Right lobe of liver (tissue), 6 donors: Measurements from ENCODE around the gene FAM184A. TPM values are rescaled to one million over a fixed set of nuclear protein-coding genes. Genes with fewer than 3 reads are reported as not detected.

ENCODE experiments used
- ATAC-seq, 4 donors: fragments of 200-7000 bp; cut with Tn5 transposase; one replicate each; pipeline ENCODE4 v1.9.1; 2020; ENCODE audit warnings: mild to moderate bottlenecking in 4 of 4, moderate library complexity in 4 of 4
- DNase-seq, 3 donors: peaks; one replicate each; pipeline ENCODE4 v3.0.0-alpha.2; 2020
- H3K27ac ChIP-seq, 3 donors: fragments of 200-600 bp; one replicate each; pipeline ENCODE4 v1.8.0; 2022
- H3K27me3 ChIP-seq, 2 donors: fragments of 200-600 bp; one replicate each; pipeline ENCODE4 v1.8.0; 2022
- H3K36me3 ChIP-seq, 4 donors: fragments of 200-600 bp; sonication (generic) in 1 of 4; one replicate each; pipeline versions ENCODE4 v1.5.1 to v1.8.0; 2017 to 2022; ENCODE audit warnings: control low read depth in 1 of 4
- H3K4me1 ChIP-seq, 4 donors: fragments of 200-600 bp; sonication (generic) in 1 of 4; one replicate each; pipeline versions ENCODE4 v1.5.1 to v1.8.0; 2017 to 2022; ENCODE audit warnings: control low read depth in 1 of 4
- H3K4me3 ChIP-seq, 3 donors: fragments of 200-600 bp; one replicate each; pipeline ENCODE4 v1.8.0; 2022
- H3K9me3 ChIP-seq, 4 donors: fragments of 200-600 bp; sonication (generic) in 1 of 4; one replicate each; pipeline versions ENCODE4 v1.5.1 to v1.8.0; 2017 to 2022; ENCODE audit warnings: control low read depth in 1 of 4
- POLR2A ChIP-seq: fragments of 450-650 bp; IDR thresholded peaks from one replicate; pipeline ENCODE4 v1.6.1; 2017; ENCODE audit warnings: antibody characterized with exemption, mild to moderate bottlenecking
- WGBS: methylation state at CpG from one replicate; pipeline ENCODE4 v1.1.6; 2018; ENCODE audit warnings: low coverage, low lambda C conversion rate; ENCODE audit not compliant: insufficient coverage; ENCODE audit errors: missing lambda C conversion rate; 5-methylcytosine and 5-hydroxymethylcytosine counted together
- intact Hi-C, 2 donors: fragments of 100-400 bp; cut with DNase I; formaldehyde crosslinking; loops; one replicate each; pipeline versions ENCODE4 v1.11.2 to v1.14.1; 2022
- total RNA-seq, 6 experiments: library from RNA; depleted of rRNA in 2 of 6; stranded (reverse); fragments of >200 nt in 2 of 6; fragmentation: NEBNext Ultra II Directional in 3 of 6; extraction: Animal tissue kit (Norgen Biotek cat#: 25700) in 3 of 6; gene quantifications; one replicate each; pipeline versions ENCODE4 v1.1.0 to v1.2.4, GENCODE V29; 2016 to 2023
- TF ChIP-seq, protein P1 (sequence below), 4 donors: fragments of 200-600 bp in 3 of 4; fragments of 450-650 bp in 1 of 4; IDR thresholded peaks; one replicate each; pipeline versions ENCODE4 v1.5.1 to v1.8.0; 2016 to 2022; ENCODE audit warnings: antibody characterized with exemption in 4 of 4, mild to moderate bottlenecking in 2 of 4
- donor health status: DM: no; HTN: yes; CAD: no.
- donor health status: DM: no; HTN: no; CAD: no.
- donor health status: DM: no; HTN: no; CAD: no.
- donor health status: DM: no; HTN: yes; CAD: no.
- donor health status: DM: no; HTN: yes; CAD: no.

The FAM184A gene
- total RNA-seq, 6 experiments from 2014 or later, result 2.5 to 5.0 (median 3.2) TPM

DNA sequence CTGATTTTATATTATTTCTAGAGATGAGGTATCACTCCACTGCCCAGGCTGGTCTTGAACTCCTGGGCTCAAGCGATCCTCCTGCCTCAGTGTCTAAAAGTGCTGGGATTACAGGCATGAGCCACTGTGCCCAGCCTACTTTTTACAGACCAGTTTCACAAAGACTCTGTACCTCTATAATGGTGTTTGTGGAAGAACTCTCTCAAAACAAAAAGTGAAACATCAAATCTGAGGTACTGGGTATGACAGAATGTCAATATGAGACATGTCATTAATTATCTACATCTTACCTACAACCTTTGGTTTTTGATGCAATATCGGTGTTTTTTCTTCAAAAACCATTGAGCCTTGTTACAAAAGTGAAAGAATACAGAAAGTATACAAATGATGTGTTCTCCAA lies 94.1 kb downstream of the FAM184A start:
- Histone ChIP-seq H3K36me3 (no peaks in the 10 kb centered on the region), H3K27ac (no peak overlapping the region), H3K9me3 (no peaks in the 10 kb centered on the region), H3K4me3 (no peak overlapping the region), H3K27me3 (no peaks in the 10 kb centered on the region), H3K4me1 (no peaks in the 10 kb centered on the region)
- DNase-seq (no peak), ATAC-seq (no peak)
- WGBS, result 97% methylated on average over 2 of the region's 2 CpGs
- TF ChIP-seq, protein P1, sequence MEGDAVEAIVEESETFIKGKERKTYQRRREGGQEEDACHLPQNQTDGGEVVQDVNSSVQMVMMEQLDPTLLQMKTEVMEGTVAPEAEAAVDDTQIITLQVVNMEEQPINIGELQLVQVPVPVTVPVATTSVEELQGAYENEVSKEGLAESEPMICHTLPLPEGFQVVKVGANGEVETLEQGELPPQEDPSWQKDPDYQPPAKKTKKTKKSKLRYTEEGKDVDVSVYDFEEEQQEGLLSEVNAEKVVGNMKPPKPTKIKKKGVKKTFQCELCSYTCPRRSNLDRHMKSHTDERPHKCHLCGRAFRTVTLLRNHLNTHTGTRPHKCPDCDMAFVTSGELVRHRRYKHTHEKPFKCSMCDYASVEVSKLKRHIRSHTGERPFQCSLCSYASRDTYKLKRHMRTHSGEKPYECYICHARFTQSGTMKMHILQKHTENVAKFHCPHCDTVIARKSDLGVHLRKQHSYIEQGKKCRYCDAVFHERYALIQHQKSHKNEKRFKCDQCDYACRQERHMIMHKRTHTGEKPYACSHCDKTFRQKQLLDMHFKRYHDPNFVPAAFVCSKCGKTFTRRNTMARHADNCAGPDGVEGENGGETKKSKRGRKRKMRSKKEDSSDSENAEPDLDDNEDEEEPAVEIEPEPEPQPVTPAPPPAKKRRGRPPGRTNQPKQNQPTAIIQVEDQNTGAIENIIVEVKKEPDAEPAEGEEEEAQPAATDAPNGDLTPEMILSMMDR (IDR thresholded peaks at IDR 0.05), result no peak
- TF ChIP-seq POLR2A, result no peak
- intact Hi-C loops, result no loop called here

DNA sequence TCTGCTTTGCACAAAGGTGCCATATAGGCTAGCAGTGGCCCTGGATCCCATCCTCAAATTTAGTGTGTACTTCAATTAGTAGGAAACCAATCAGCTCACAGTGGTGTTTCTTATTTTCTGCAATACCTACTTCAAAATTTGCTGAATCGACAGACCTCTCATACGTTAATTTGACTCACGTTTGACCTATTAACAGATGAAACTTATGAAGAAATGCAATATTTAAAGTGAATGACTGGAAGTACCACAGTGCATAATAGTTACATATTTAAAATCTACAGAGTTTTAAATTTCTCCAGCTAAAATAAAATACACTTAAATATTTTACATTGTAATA lies 95.9 kb downstream of the FAM184A start:
- H3K4me3 ChIP-seq, result no peak overlapping the region
- intact Hi-C loops, result no loop called here
- WGBS, result 90% methylated on average over 3 of the region's 3 CpGs

GRCh38 chr6:118981884-118982574 lies 96.4 kb downstream of the FAM184A start:
- H3K4me3 ChIP-seq, result no peak overlapping the region
- TF ChIP-seq POLR2A, result no peak
- TF ChIP-seq, protein P1 (IDR thresholded peaks at IDR 0.05), result no peak
- no peak overlapping the region for H3K27ac ChIP-seq
- 84% methylated on average over 6 of the region's 6 CpGs for WGBS
- no peaks in the 10 kb centered on the region for H3K4me1 ChIP-seq
- H3K9me3 ChIP-seq, result no peaks in the 10 kb centered on the region
- intact Hi-C loops, result no loop called here
- H3K27me3 ChIP-seq, result no peaks in the 10 kb centered on the region
- DNase-seq, result no peak
- no peak for ATAC-seq
- H3K36me3 ChIP-seq, result no peaks in the 10 kb centered on the region

More for the DNA sequence above, 95.9 kb downstream of the FAM184A start:
- Histone ChIP-seq H3K36me3 (no peaks in the 10 kb centered on the region), H3K27me3 (no peaks in the 10 kb centered on the region), H3K4me1 (no peaks in the 10 kb centered on the region), H3K9me3 (no peaks in the 10 kb centered on the region), H3K27ac (no peak overlapping the region)
- DNase-seq (no peak), ATAC-seq (no peak)
- TF ChIP-seq POLR2A, result no peak
- TF ChIP-seq, protein P1 (IDR thresholded peaks at IDR 0.05), result no peak

DNA sequence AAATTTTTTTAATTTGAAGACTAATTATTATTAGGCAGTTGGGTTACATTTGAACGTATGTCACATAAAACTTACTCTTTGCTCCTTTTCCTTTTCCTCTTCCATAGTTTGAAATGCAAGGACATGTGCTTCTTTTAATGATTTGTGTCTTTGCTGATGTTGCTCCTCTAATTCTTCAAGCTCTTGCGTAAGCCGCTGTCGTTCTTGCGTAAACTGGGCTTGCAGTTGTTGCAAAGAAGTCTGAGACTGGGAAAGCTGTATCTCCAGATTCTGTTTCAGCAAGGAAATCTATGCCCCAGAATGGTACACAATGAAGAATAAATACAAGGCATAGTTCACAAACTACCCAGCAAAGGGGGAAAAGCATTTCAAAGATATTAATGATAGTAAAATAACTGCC lies 98.4 kb downstream of the FAM184A start:
- TF ChIP-seq, protein P1 (IDR thresholded peaks at IDR 0.05), result no peak
- no peak for TF ChIP-seq POLR2A
- Histone ChIP-seq H3K4me3 (no peak overlapping the region), H3K27ac (no peak overlapping the region), H3K36me3 (no peaks in the 10 kb centered on the region), H3K27me3 (no peaks in the 10 kb centered on the region), H3K4me1 (no peaks in the 10 kb centered on the region), H3K9me3 (no peaks in the 10 kb centered on the region)
- ATAC-seq, result peak in 3 of 4 donors; percentile 35 to 64 (median 59)
- peak; percentile 42 to 64 (median 59) for DNase-seq
- WGBS, result 45% methylated on average over 5 of the region's 5 CpGs
- intact Hi-C loops, result no loop called here
